H9 (cell line): ENCODE results near the gene GMEB1. TPM values are rescaled to one million over a fixed set of nuclear protein-coding genes. Genes with fewer than 3 reads are reported as not detected.
"Not testable (repeated sequence)": the region's sequence is repeated elsewhere in the genome, so short reads cannot be mapped to it uniquely, and the experiment has no call there.

Source experiments
- DNase-seq: peaks from one replicate; pipeline ENCODE4 v3.0.0-alpha.2; 2017
- H2AFZ ChIP-seq: one replicate; pipeline ENCODE4 v1.6.1; 2013; ENCODE audit warnings: mild to moderate bottlenecking, low read length, control low read depth, moderate library complexity
- H2AK5ac ChIP-seq: 2 replicates; pipeline ENCODE4 v1.6.1; 2013; ENCODE audit warnings: low read length, control low read depth, mixed read lengths; ENCODE audit not compliant: insufficient read length
- H2BK120ac ChIP-seq: one replicate; pipeline ENCODE4 v1.6.1; 2013; ENCODE audit warnings: low read depth, mild to moderate bottlenecking, low read length, control low read depth, inconsistent platforms; ENCODE audit not compliant: poor library complexity, severe bottlenecking
- H2BK12ac ChIP-seq: 2 replicates; pipeline ENCODE4 v1.6.1; 2013; ENCODE audit warnings: low read length, control low read depth, mixed read lengths, low read depth; ENCODE audit not compliant: insufficient read length
- H2BK15ac ChIP-seq: 2 replicates; pipeline ENCODE4 v1.6.1; 2013; ENCODE audit warnings: low read depth, low read length, control low read depth
- H2BK20ac ChIP-seq: one replicate; pipeline ENCODE4 v1.6.1; 2013; ENCODE audit warnings: low read depth, mild to moderate bottlenecking, low read length, control low read depth, inconsistent platforms; ENCODE audit not compliant: poor library complexity, severe bottlenecking
- H2BK5ac ChIP-seq: 2 replicates; pipeline ENCODE4 v1.6.1; 2013; ENCODE audit warnings: low read length, control low read depth, mixed read lengths; ENCODE audit not compliant: insufficient read length
- H3K14ac ChIP-seq: 2 replicates; pipeline ENCODE4 v1.6.1; 2013; ENCODE audit warnings: low read length, control low read depth; ENCODE audit not compliant: insufficient read depth
- H3K18ac ChIP-seq: 2 replicates; pipeline ENCODE4 v1.6.1; 2013; ENCODE audit warnings: low read depth, mild to moderate bottlenecking, mixed read lengths, low read length, control low read depth; ENCODE audit not compliant: insufficient read length
- H3K23ac ChIP-seq: 2 replicates; pipeline ENCODE4 v1.6.1; 2013; ENCODE audit warnings: low read length, control low read depth, mixed read lengths, low read depth; ENCODE audit not compliant: insufficient read length
- H3K23me2 ChIP-seq: 2 replicates; pipeline ENCODE4 v1.6.1; 2013; ENCODE audit warnings: low read depth, mild to moderate bottlenecking, mixed read lengths, low read length, control low read depth; ENCODE audit not compliant: insufficient read length, poor library complexity, severe bottlenecking
- H3K27ac ChIP-seq: 2 replicates; pipeline ENCODE4 v1.5.1; 2013; ENCODE audit warnings: low read length, control low read depth, mixed read lengths, low read depth; ENCODE audit not compliant: insufficient read length
- H3K27me3 ChIP-seq: 2 replicates; pipeline ENCODE4 v1.6.1; 2013; ENCODE audit warnings: low read length, control low read depth, inconsistent platforms; ENCODE audit not compliant: insufficient read depth
- H3K4ac ChIP-seq: 2 replicates; pipeline ENCODE4 v1.6.1; 2013; ENCODE audit warnings: low read depth, mild to moderate bottlenecking, control low read depth, inconsistent platforms, low read length, moderate library complexity
- H3K4me1 ChIP-seq: 2 replicates; pipeline ENCODE4 v1.6.1; 2013; ENCODE audit warnings: low read length, control low read depth, inconsistent platforms; ENCODE audit not compliant: insufficient read depth
- H3K4me2 ChIP-seq: 2 replicates; pipeline ENCODE4 v1.6.1; 2013; ENCODE audit warnings: low read length, control low read depth, mixed read lengths; ENCODE audit not compliant: insufficient read length, insufficient read depth
- H3K56ac ChIP-seq: 2 replicates; pipeline ENCODE4 v1.6.1; 2013; ENCODE audit warnings: low read depth, mild to moderate bottlenecking, mixed read lengths, low read length, control low read depth; ENCODE audit not compliant: insufficient read length
- H3K79me1 ChIP-seq: 2 replicates; pipeline ENCODE4 v1.6.1; 2013; ENCODE audit warnings: low read depth, mild to moderate bottlenecking, moderate library complexity, low read length, control low read depth, inconsistent platforms; ENCODE audit not compliant: insufficient read depth, poor library complexity, severe bottlenecking
- H3K79me2 ChIP-seq: 2 replicates; pipeline ENCODE4 v1.6.1; 2013; ENCODE audit warnings: low read length, control low read depth, inconsistent platforms; ENCODE audit not compliant: insufficient read depth
- H3K9ac ChIP-seq: 2 replicates; pipeline ENCODE4 v1.6.1; 2013; ENCODE audit warnings: low read length, control low read depth, mixed read lengths; ENCODE audit not compliant: insufficient read length; ENCODE audit errors: extremely low read depth
- H3K9me3 ChIP-seq: one replicate; pipeline ENCODE4 v1.6.1; 2013; ENCODE audit warnings: low read depth, low read length, inconsistent platforms; ENCODE audit not compliant: control insufficient read depth
- H3T11ph ChIP-seq: one replicate; pipeline ENCODE4 v1.6.1; 2013; ENCODE audit warnings: mild to moderate bottlenecking, low read length, control low read depth, inconsistent platforms
- H4K20me1 ChIP-seq: one replicate; pipeline ENCODE4 v1.6.1; 2013; ENCODE audit not compliant: control insufficient read depth, insufficient read length, insufficient read depth
- H4K5ac ChIP-seq: 2 replicates; pipeline ENCODE4 v1.6.1; 2013; ENCODE audit warnings: low read depth, mild to moderate bottlenecking, mixed read lengths, low read length, control low read depth; ENCODE audit not compliant: insufficient read length
- H4K8ac ChIP-seq: replicated peaks from 2 replicates; pipeline ENCODE4 v1.6.1; 2013; ENCODE audit warnings: low read length, control low read depth, mixed read lengths, low read depth; ENCODE audit not compliant: insufficient read length
- H4K91ac ChIP-seq: 2 replicates; pipeline ENCODE4 v1.6.1; 2013; ENCODE audit warnings: low read depth, mild to moderate bottlenecking, moderate library complexity, mixed read lengths, low read length, control low read depth; ENCODE audit not compliant: insufficient read length
- H3K27ac Mint-ChIP-seq, 3 experiments: 2 replicates in 2 of 3; 3 replicates in 1 of 3; pipeline ENCODE4 v1.8.0; 2020 to 2021; ENCODE audit warnings: mixed read lengths in 3 of 3, mild to moderate bottlenecking in 1 of 3, moderate library complexity in 1 of 3
- H3K27me3 Mint-ChIP-seq: 2 replicates; pipeline ENCODE4 v1.8.0; 2021; ENCODE audit warnings: low read depth, mild to moderate bottlenecking, moderate library complexity, mixed read lengths
- H3K36me3 Mint-ChIP-seq, 3 experiments: 2 replicates in 2 of 3; 3 replicates in 1 of 3; pipeline ENCODE4 v1.8.0; 2020 to 2021; ENCODE audit warnings: low read depth in 3 of 3, mixed read lengths in 3 of 3; ENCODE audit not compliant: insufficient read depth in 1 of 3
- H3K4me1 Mint-ChIP-seq, 2 experiments: 2 replicates each; pipeline ENCODE4 v1.8.0; 2020; ENCODE audit warnings: mixed read lengths in 2 of 2
- H3K4me3 Mint-ChIP-seq, 2 experiments: 2 replicates in 1 of 2; 3 replicates in 1 of 2; pipeline ENCODE4 v1.8.0; 2020 to 2021; ENCODE audit warnings: mild to moderate bottlenecking in 2 of 2, mixed read lengths in 2 of 2, moderate library complexity in 1 of 2
- H3K9me3 Mint-ChIP-seq, 2 experiments: 2 replicates in 1 of 2; 3 replicates in 1 of 2; pipeline ENCODE4 v1.8.0; 2020; ENCODE audit warnings: mild to moderate bottlenecking in 2 of 2, mixed read lengths in 2 of 2, moderate library complexity in 1 of 2
- CTCF ChIP-seq: fragments of 200-600 bp; sonication (generic); conservative IDR thresholded peaks from 3 replicates; pipeline ENCODE4 v1.8.0; 2021; ENCODE audit warnings: antibody characterized with exemption, mild to moderate bottlenecking
- WGBS: extraction: QIAGEN DNeasy Blood & Tissue Kit; methylation state at CpG from one replicate; pipeline ENCODE4 v1.1.7; 2013; ENCODE audit warnings: missing lambda C conversion rate, low lambda C conversion rate, mixed read lengths; ENCODE audit not compliant: insufficient read length; ENCODE audit errors: extremely low coverage; 5-methylcytosine and 5-hydroxymethylcytosine counted together
- total RNA-seq: library from RNA; stranded (reverse); gene quantifications from 2 replicates; pipeline ENCODE4 v1.2.1, GENCODE V29; 2021

Gene GMEB1
- total RNA-seq, 1 experiment from 2014 or later, result 17.0 TPM

- H3K9ac ChIP-seq, result no peak overlapping the region
- no peak overlapping the region for H3T11ph ChIP-seq
Measured at GRCh38 chr1:28720376-28720775, 51.8 kb downstream of the GMEB1 start.

GRCh38 chr1:28721927-28722326 is 53.3 kb downstream of the GMEB1 start:
- no CpG with 5 or more reads among the region's 18 CpGs for WGBS
- H4K20me1 ChIP-seq, H3K4ac ChIP-seq, H3K27ac ChIP-seq, H3K9me3 ChIP-seq, H4K5ac ChIP-seq, H3K18ac ChIP-seq, H3K4me1 ChIP-seq, H3K9ac ChIP-seq, H2AK5ac ChIP-seq, H3K14ac ChIP-seq, H3K9me3 Mint-ChIP-seq, H3K27me3 Mint-ChIP-seq, H3K4me2 ChIP-seq, H2BK20ac ChIP-seq, H2BK12ac ChIP-seq, H3K4me3 Mint-ChIP-seq, H3K79me1 ChIP-seq, H2BK5ac ChIP-seq, H2BK120ac ChIP-seq, H3K56ac ChIP-seq, H3K36me3 Mint-ChIP-seq, H3K23ac ChIP-seq, H2BK15ac ChIP-seq, H3K27me3 ChIP-seq, DNase-seq, H3K79me2 ChIP-seq, H3K27ac Mint-ChIP-seq, H4K8ac ChIP-seq, H3T11ph ChIP-seq, H2AFZ ChIP-seq, H4K91ac ChIP-seq, H3K23me2 ChIP-seq: not testable (repeated sequence)
- peaks cover 9 to 18% of the 10 kb centered on the region in 2 experiments for H3K4me1 Mint-ChIP-seq

More at GRCh38 chr1:28720376-28720775, 51.8 kb downstream of the GMEB1 start:
- no peak overlapping the region for H4K91ac ChIP-seq
- no peak overlapping the region for H3K56ac ChIP-seq
- no peak overlapping the region for H2BK15ac ChIP-seq
- no peak overlapping the region for H2BK20ac ChIP-seq
- no peak overlapping the region for H2AK5ac ChIP-seq
- H3K27me3 ChIP-seq, result no peaks in the 10 kb centered on the region
- no peak overlapping the region for H3K4ac ChIP-seq
- no CpG with 5 or more reads among the region's 5 CpGs for WGBS
- no peak overlapping the region for H2AFZ ChIP-seq
- H3K79me2 ChIP-seq, result no peaks in the 10 kb centered on the region
- no peak overlapping the region for H4K5ac ChIP-seq
- H2BK5ac ChIP-seq, result no peak overlapping the region
- no peaks in the 10 kb centered on the region for H4K20me1 ChIP-seq
- peak overlapping the region; percentile 21 for H3K18ac ChIP-seq
- H3K4me3 Mint-ChIP-seq, result no peak overlapping the region
- H3K9me3 ChIP-seq, result no peaks in the 10 kb centered on the region
- DNase-seq, result no peak
- no peak for TF ChIP-seq CTCF
- H3K4me1 ChIP-seq, result 0 out of 2 replicates have a peak, but pooled peaks cover 4% of the 10 kb centered on the region
- no peak overlapping the region for H3K14ac ChIP-seq
- H3K79me1 ChIP-seq, result no peaks in the 10 kb centered on the region
- no peak overlapping the region for H3K4me2 ChIP-seq
- no peak overlapping the region for H3K23ac ChIP-seq
- no peak overlapping the region for H3K27ac ChIP-seq
- H3K23me2 ChIP-seq, result no peaks in the 10 kb centered on the region
- H3K27ac Mint-ChIP-seq, result peak overlapping the region in 2 of 3 experiments; percentile 34 to 53; a peak in 3 of 7 replicates
- no peaks in the 10 kb centered on the region for H3K9me3 Mint-ChIP-seq
- H3K36me3 Mint-ChIP-seq, result peaks cover 0 to 6% (median 0%) of the 10 kb centered on the region in 3 experiments; a peak in 2 of 7 replicates
- peaks cover 9 to 18% of the 10 kb centered on the region in 2 experiments for H3K4me1 Mint-ChIP-seq
- H4K8ac ChIP-seq, result no peak overlapping the region
- H2BK12ac ChIP-seq, result no peak overlapping the region
- H3K27me3 Mint-ChIP-seq, result no peaks in the 10 kb centered on the region
- no peak overlapping the region for H2BK120ac ChIP-seq
